Activated CD8-positive, alpha-beta memory T cell treated with anti-CD3 and anti-CD28 coated beads, Interleukin-2, amount 50 U/mL, for 24 hours (primary cell): ENCODE measurements around the gene TCAIM.
"Not testable (repeated sequence)": the region's sequence is repeated elsewhere in the genome, so short reads cannot be mapped to it uniquely, and the experiment has no call there.

ENCODE experiments used
- DNase-seq: peaks from one replicate; pipeline ENCODE4 v3.0.0-alpha.2; 2020; ENCODE audit errors: extremely low read depth

Gene TCAIM

DNA sequence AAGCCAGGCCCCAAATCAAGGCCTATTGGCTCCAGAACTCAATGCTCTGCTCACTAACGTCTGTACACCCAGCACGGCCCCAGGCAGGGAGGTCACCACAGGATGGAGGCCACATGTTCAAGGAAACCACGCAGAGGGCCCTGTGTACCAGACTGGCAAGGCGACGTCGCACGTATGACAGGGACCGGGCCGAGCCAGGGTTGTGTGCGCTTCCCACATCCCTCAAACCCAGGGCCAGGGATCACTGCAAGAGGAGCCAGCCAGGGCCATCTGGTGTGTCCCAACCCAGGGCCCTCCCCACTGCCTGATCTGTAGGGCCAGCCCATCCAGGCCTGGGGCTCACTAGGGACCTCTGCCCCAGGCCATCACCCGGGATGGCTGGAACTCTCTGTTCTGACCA is 76.9 kb downstream of the TCAIM start:
- DNase-seq: no peak

DNA sequence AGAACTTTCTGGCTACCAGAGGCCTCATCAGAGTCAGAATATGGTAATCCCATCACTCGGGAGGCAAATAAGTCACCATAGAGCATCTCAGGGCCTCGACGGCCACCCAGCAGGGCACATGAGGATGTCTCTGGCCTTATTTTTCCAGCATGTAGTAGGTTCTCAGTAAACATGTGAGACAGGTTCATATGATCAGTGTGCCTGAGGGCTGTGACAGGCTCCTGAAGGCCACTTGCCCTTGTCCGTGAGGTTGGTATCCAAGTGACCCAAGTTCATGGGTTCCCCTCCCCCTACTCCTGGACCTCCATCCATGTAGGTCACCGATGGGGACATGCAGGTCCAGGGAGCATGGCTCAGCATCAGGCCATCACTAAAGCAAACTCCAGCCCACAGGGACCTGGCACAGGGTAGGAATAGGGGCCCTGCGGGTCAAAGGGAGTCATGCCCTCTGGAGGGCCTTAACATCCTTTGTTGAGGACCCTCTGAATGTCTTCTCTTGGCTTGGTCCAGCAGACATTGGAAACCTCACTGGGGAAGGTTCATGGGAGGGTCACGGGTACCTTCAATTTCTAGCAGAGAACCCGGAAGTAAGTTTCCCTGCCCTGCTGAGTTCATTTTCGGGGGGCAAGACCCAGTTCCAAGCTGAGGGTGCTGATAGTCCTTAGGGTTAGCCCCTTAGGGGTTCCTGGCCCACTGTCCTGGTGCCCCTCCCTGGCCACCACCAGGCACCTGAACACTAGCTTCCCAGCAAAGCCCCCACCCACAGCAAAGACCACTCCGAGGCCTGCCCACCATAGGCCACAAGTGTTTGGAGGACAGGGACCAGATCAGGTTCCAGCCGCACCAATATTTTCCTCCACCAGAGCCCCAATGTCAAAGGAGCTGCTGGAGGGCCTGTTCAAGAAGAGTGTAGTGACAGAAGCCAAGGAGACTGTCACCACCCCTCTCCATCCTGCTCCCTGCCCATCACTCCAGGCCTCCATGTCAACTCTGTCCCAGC is 77.8 kb downstream of the TCAIM start:
- no peak for DNase-seq

DNA sequence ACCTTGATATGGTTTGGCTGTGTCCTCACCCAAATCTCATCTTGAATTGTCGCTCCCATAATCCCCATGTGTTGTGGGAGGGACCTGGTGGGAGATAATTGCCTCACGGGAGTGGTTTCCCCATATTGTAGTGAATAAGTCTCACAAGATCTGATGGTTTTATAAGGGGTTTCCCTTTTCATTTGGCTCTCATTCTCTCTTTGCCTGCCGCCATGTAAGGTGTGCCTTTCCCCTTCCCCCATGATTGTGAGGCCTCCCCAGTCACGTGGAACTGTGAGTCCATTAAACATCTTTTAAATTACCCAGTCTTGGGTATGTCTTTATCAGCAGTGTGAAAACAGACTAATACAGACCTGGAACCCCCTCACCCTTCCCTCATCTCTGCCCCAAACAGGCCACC is 79.6 kb downstream of the TCAIM start:
- DNase-seq: not testable (repeated sequence)

DNA sequence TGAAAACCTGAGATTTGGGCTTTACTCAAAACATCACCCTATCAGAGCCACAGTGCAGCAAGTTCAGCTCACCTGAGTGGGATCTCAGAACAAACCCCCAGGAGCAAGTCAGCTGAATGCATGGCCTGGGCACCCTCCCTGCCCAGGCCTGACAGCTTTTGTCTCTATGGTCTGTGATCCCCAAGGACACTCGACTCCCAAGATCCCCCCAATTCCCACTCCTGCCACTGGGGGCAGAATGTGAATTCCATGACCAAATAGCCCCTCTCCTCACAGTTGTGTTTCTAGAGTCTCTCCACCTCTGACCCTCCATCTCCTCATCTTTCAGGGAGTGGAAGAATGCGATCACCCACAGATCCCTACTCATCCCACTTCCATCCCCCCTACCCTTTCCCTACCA is 80.0 kb downstream of the TCAIM start:
- DNase-seq: no peak

DNA sequence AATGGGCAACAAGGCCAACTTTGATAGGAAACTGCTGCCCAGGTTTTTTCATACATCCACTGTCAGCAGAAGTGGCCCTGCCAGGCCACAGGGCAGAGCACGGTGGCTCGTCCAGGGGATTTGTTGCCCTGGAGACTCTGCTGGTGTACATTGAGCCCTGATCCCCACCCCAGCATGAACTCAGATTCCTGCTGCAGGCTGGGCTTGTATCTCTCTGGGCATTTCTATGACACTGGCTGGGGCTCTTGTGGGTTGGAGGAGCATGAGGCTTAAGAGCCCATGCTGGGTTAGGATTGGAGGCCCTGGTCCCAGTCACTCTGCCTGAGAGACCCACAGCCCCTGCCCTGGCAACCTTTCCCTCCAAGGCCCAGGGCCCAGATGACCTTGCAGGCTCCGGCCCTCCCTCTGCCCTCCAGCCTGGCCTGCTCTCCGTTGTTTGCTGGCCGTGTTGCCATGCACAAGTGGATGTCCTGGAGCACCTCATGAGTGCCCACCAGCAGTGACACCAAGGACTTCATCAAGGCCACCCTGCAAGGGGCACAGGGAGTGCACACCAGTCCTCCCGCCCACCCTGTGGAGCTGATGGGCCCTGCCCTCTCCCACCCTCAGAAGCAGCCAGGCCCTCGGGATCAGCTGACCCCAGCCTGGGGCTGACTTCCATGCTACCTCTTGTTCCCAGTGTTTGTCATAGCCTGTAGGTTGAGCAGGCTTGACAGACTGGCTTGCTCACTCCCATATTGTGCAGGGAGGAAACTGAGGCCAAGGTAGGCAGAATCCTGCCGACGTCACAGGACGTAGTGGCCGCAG is 80.8 kb downstream of the TCAIM start:
- no peak for DNase-seq

- no peak for DNase-seq
Measured at GRCh38 chr3:44419923-44420650, 81.5 kb downstream of the TCAIM start.

GRCh38 chr3:44420676-44421075 is 82.1 kb downstream of the TCAIM start:
- DNase-seq: no peak

GRCh38 chr3:44421280-44421679 is 82.7 kb downstream of the TCAIM start:
- no peak for DNase-seq

DNA sequence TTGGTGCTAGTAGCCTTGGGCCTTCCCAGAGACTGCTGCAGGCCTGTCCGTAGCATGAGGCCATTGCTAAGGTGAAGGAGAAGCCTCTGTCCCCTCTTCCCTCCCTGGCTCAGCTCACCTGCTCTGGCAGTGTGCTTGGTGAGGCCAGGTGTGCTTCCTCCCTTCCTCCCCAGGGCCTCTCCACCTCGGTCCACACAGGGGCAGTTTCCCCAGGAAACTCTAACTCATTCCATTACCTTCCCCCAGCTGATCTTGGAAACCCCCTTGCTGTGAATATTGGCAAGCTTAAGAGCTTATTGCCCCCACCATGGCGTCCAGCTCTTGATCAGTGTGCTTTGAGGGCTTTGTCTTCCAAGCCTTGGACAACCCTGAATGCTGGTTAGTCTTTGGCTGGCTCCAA is 86.2 kb downstream of the TCAIM start:
- DNase-seq: no peak

DNA sequence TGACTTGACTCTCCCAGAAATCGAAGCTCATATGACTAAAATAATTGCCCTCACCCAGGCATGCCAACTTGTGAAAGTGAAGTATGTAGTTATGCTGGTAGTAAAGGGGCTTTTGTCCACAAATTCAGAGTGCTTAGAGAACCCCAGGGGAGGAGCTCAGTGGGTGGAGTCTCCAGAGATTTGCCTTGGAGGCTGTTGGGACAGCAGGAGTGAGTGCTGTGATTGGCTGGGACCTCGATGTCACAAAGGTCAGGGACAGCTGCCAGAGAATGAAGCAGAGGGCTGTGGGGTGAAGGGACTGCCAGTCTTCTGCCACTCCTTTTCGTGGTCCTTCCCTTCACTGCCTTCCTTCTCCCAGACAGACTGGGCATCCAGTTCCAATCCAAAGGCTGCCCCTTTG is 89.1 kb downstream of the TCAIM start:
- no peak for DNase-seq

GRCh38 chr3:44428910-44429309 is 90.3 kb downstream of the TCAIM start:
- no peak for DNase-seq

DNA sequence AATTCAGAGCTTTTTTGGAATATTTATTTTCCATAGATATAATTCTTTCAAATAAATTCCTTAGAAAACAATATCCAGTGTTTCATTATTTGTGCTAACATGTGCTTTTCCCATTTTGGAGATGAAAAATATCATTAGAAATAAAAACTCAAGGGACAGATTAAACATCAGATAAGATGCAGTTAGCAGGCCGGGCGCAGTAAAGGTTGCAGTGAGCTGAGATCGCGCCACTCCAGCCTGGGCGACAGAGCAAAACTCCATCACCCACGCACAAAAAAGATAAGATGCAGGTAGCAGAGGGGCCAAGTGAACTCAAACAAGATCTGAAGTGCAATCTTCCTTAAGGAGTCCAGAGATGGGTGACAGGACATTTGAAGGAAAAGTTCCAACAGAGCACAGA is 90.9 kb downstream of the TCAIM start:
- DNase-seq: no peak

DNA sequence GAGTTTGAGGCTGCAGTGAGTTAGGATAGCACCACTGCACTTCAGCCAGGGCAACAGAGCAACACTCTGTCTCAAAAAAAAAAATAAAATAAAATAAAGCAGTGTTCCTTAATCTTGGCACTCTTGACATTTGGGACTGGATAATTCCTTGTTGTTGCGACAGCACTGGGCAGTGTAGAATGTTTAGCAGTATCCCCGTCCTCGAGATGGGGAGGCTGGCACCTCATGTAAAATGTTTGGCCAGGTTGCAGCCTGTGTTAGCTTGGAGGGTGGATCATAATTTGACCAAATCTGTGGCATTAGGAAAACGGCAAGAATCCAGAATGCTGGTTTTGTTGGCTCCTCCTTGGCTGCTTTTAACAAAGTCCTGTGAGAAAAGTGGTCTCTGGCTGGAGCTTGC is 91.9 kb downstream of the TCAIM start:
- no peak for DNase-seq

- DNase-seq: no peak
Measured at GRCh38 chr3:44434834-44435510, 96.4 kb downstream of the TCAIM start.

GRCh38 chr3:44436181-44436580 is 97.6 kb downstream of the TCAIM start:
- no peak for DNase-seq

DNA sequence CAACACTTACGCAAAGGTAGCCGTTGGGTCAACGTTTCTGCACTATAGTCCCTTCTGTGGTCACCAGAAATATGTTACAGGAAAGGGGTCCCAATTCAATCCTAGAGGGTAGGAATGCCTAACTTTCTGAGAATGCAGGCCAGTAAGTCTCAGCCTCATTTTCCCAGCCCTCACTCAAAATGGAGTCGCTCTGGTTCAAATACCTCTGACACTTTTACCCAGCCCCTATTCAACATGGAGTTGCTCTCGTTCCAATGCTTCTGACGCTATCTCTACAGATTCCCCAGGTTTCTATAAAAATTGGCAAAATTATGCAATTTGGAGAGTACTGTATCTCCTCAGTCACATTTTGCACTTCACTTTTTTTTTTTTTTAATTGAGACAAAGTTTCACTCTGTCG is 99.2 kb downstream of the TCAIM start:
- no peak for DNase-seq

- peak; percentile 53 for DNase-seq
Measured at GRCh38 chr3:44439499-44440295, 101.1 kb downstream of the TCAIM start.

- DNase-seq: no peak
Measured at GRCh38 chr3:44442596-44443309, 104.2 kb downstream of the TCAIM start.

DNA sequence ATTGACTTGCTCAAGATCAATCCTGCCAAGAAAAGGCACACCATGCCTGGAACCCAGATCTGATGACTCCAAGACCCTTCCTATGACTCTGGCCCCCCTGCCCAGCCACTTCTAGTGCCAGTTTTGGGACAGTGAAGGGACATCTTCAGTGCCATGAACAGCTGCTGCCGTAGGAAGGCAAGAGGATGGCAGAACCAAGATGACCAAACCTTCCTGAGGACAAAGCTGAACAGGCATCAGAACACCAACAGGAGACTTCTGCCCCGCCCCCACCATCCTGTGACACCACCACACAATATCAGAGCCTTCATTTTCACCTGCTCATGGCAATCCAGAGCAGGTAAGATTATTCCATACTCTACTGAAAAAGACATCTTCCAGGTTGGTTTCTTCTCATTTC is 105.9 kb downstream of the TCAIM start:
- no peak for DNase-seq
